Spinal cord (tissue), 10 donors: ENCODE results near the gene CEP97. TPM values are rescaled to one million over a fixed set of nuclear protein-coding genes. Genes with fewer than 3 reads are reported as not detected.

ENCODE experiments used
- DNase-seq, 6 donors: peaks; one replicate each; pipeline versions ENCODE4 v3.0.0 to v3.0.0-alpha.2; 2013 to 2015; ENCODE audit warnings: low spot score in 6 of 6, low read depth in 4 of 6
- H3K27ac ChIP-seq: one replicate; pipeline ENCODE4 v1.5.1; 2013; ENCODE audit warnings: low read depth, low read length, control low read depth
- H3K27me3 ChIP-seq: one replicate; pipeline ENCODE4 v1.6.1; 2013; ENCODE audit warnings: low read length; ENCODE audit not compliant: control insufficient read depth, insufficient read depth
- H3K36me3 ChIP-seq: one replicate; pipeline ENCODE4 v1.6.1; 2013; ENCODE audit warnings: low read length; ENCODE audit not compliant: control insufficient read depth, insufficient read depth
- H3K4me1 ChIP-seq: one replicate; pipeline ENCODE4 v1.6.1; 2013; ENCODE audit warnings: low read length; ENCODE audit not compliant: control insufficient read depth, insufficient read depth
- H3K4me3 ChIP-seq: one replicate; pipeline ENCODE4 v1.5.1; 2013; ENCODE audit warnings: low read depth, low read length, control low read depth
- H3K9me3 ChIP-seq: one replicate; pipeline ENCODE4 v1.6.1; 2013; ENCODE audit warnings: low read length; ENCODE audit not compliant: control insufficient read depth, insufficient read depth
- WGBS: methylation state at CpG from one replicate; pipeline ENCODE4 v1.1.5; 2013; ENCODE audit warnings: missing lambda C conversion rate; ENCODE audit not compliant: insufficient coverage; 5-methylcytosine and 5-hydroxymethylcytosine counted together
- polyA plus RNA-seq, 2 donors: library from polyadenylated mRNA; unstranded; fragments of 120-200 nt; gene quantifications; one replicate each; pipeline ENCODE4 v1.2.1, GENCODE V29; 2013; ENCODE audit not compliant: insufficient read length in 2 of 2
- total RNA-seq, 2 donors: library from RNA; depleted of rRNA in 1 of 2; stranded (reverse); fragments of 120-200 nt in 1 of 2; fragments of >200 nt in 1 of 2; gene quantifications; one replicate each; pipeline versions ENCODE4 v1.2.3 to v1.2.4, GENCODE V29; 2013 to 2014
- donor health status: healthy.

CEP97 gene
- total and polyA plus RNA-seq, 4 donors: 19.2 to 52.0 (median 26.2) TPM

DNA sequence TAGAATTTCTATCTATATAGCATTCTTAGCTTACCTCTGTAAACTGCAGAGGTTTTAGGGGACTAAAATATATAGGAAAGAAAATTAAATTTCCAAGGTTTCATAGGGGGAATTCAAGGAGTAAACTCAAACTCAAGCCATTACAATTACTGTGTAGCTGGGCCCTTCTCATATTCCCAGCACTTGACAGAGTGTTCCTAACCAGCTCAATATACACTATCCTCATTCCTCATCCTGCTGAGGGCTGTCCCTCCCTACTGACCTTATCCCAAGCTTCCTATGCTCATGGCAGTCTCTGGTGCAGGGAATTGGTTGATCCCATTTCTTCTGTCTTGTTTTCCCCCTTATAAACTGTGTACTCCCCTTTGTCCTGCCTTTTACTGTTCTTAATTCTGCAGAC lies 88.5 kb downstream of the CEP97 start:
- Histone ChIP-seq H3K27me3 (no peaks in the 10 kb centered on the region), H3K4me1 (no peaks in the 10 kb centered on the region)
- DNase-seq: no peak

DNA sequence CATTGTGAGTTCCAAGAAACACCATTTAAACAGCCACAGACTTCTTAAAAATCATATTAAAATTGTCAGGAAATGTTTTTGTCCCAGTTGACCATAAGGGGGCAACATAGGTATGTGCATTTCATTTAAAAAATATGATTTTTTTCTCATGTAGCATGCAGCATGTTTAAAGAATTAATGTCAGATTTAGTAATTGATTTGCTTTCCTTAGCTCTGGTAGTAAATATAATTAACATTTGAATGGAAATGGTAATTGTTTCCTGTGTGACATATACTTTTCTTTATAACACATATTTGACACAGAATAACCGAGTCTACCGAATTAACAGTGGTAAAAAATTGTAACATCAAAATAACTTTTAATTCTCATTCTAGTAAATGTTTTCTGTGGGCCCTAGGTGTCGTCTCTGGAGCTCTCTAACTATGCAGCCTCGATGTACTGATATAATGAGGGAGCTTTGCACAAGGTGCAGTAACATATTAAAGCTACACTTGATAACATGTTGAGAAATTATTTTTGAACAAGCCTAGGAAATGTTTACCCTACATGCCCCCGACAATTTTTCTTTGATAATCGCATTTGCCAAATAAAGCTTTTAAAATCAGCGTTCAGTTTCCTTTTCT lies 89.5 kb downstream of the CEP97 start:
- 96% methylated on average over 3 of the region's 7 CpGs for WGBS
- no peak overlapping the region for H3K27ac ChIP-seq
- peaks cover 4% of the 10 kb centered on the region for H3K36me3 ChIP-seq
- no peaks in the 10 kb centered on the region for H3K4me1 ChIP-seq
- no peaks in the 10 kb centered on the region for H3K27me3 ChIP-seq
- DNase-seq: peak in 2 of 6 donors; percentile 35 to 73
- H3K4me3 ChIP-seq: no peak overlapping the region
- no peaks in the 10 kb centered on the region for H3K9me3 ChIP-seq

More for the DNA sequence above, 88.5 kb downstream of the CEP97 start:
- Histone ChIP-seq H3K36me3 (peaks cover 2% of the 10 kb centered on the region), H3K9me3 (no peaks in the 10 kb centered on the region), H3K4me3 (no peak overlapping the region), H3K27ac (no peak overlapping the region)

DNA sequence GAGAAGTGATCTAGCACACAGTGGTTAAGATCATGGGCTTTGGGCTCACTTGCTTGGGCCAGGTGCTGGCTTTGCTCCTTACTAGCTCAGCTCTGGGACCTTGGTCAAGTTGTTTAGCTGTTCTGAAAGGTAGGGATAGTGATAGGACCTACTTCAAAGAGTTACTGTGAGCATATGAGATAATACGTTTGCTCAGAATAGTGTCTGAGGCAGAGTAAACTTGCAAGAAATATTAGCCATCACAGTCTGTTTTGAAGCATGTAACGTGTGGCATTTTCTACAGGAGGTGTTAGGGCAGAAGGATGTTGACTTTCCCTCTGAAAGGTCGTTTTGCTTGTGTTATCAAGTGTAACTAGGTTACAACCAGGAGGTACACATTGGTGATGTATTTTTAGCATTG lies 90.4 kb downstream of the CEP97 start:
- 81% methylated on average over 2 of the region's 3 CpGs for WGBS
- Histone ChIP-seq H3K27ac (no peak overlapping the region), H3K9me3 (no peaks in the 10 kb centered on the region), H3K27me3 (no peaks in the 10 kb centered on the region), H3K4me3 (no peak overlapping the region), H3K4me1 (no peaks in the 10 kb centered on the region), H3K36me3 (peaks cover 4% of the 10 kb centered on the region)
- no peak for DNase-seq

DNA sequence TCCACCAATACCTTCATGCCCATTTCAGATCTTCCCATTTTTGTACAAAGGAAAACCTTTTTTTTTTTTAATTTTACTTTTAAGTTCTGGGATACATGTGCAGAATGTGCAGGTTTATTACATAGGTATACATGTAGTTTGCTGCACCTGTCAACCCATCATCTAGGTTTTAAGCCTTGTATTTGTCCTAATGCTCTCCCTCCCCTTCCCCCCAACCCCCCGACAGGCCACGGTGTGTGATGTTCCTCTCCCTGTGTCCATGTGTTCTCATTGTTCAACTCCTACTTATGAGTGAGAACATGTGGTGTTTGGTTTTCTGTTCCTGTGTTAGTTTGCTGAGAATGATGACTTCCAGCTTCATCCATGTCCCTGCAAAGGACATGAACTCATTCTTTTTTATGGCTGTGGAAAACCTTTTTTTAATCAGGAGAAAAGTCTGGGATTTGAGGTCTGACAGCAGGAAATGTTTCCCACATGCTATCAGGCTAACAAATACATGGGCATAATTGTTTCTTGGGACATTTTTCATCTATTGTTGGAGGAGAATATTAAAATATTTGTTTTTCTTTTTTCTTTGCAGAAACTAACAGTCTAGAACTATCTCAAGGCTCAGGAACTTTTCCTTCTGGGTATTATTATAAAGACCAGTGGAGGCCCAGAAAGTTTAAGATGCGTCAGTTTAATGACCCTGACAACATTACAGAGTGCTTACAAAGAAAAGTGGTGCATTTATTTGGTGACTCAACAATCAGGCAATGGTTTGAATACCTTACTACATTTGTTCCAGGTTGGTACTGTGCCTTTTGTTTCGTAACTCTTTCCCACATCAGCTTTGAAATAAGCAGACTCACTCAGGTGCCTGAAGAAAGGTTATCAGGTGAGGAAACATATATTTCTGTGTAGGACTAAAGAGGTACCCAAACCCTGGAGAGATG lies 92.1 kb downstream of the CEP97 start:
- H3K36me3 ChIP-seq: peaks cover 6% of the 10 kb centered on the region
- H3K4me1 ChIP-seq: no peaks in the 10 kb centered on the region
- H3K27ac ChIP-seq: no peak overlapping the region
- H3K4me3 ChIP-seq: no peak overlapping the region
- DNase-seq: no peak
- no peaks in the 10 kb centered on the region for H3K27me3 ChIP-seq
- no CpG with 5 or more reads among the region's 4 CpGs for WGBS
- H3K9me3 ChIP-seq: no peaks in the 10 kb centered on the region

DNA sequence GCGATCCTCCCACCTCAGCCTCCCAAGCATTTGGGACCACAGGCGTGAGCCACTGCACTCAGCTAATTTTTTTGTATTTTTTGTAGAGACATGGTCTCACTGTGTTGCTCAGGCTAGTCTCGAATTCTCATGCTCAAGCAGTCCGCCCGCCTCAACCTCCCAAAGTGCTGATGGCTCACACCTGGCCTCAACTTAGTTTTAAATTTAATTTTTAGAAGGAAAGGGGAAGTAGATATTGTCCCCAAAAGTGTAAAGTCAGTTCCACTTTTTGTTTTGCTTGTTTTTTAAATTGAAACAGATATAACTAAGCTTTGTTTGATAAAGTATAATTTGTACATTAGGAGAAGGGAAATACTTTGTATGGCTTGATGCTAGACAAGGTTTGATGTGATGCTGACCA lies 93.6 kb downstream of the CEP97 start:
- DNase-seq: no peak
- Histone ChIP-seq H3K27ac (no peak overlapping the region), H3K27me3 (no peaks in the 10 kb centered on the region), H3K36me3 (peaks cover 9% of the 10 kb centered on the region), H3K9me3 (no peaks in the 10 kb centered on the region), H3K4me3 (no peak overlapping the region), H3K4me1 (no peaks in the 10 kb centered on the region)
- WGBS: 100% methylated on average over 3 of the region's 5 CpGs

DNA sequence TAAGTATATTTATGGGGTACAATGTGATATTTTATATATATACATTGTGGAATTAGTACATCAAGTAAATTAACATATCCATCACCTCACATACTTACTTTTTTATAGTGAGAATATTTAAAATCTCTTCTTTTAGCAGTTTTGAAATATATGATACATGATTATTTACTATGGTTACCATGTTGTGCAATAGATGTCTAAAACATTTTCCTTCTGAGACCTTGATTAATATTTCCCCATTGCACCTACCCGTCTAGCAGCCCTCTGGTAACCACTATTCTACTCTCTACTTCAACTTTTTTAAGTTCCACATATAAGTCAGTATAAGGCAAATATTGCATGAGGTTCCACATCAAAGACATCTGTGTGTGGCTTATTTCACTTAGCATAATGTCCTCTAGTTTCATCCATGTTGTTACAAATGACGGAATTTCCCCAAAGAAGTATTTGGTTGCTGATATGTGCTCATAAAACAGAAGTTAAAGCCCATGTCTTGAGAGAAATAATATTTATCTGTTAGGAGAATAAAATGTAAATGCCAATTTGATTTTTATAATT lies 95.3 kb downstream of the CEP97 start:
- Histone ChIP-seq H3K4me3 (no peak overlapping the region), H3K27ac (no peak overlapping the region), H3K9me3 (no peaks in the 10 kb centered on the region), H3K36me3 (peaks cover 15% of the 10 kb centered on the region), H3K4me1 (no peaks in the 10 kb centered on the region), H3K27me3 (no peaks in the 10 kb centered on the region)
- no peak for DNase-seq
- no CpG with 5 or more reads among the region's 2 CpGs for WGBS

Other genes with a start within 250 kb of the CEP97 start
- gene SENP7, start 211.4 kb upstream of the CEP97 start, total RNA-seq: 10 to 100 TPM; 65.9 to 84.0 TPM
- 10 to 100 TPM; 43.2 to 56.9 TPM for gene SENP7, start 211.4 kb upstream of the CEP97 start, polyA plus RNA-seq
- 10 to 100 TPM; 23.9 to 43.4 TPM for gene TRMT10C, start 162.7 kb upstream of the CEP97 start, total RNA-seq
- 10 to 100 TPM; 21.4 to 31.6 TPM for gene TRMT10C, start 162.7 kb upstream of the CEP97 start, polyA plus RNA-seq
- gene PCNP, start 150.4 kb upstream of the CEP97 start, total RNA-seq: 100 to 1,000 TPM in 1 of 2 donors, 10 to 100 TPM in 1; 81.1 to 190 TPM
- 100 to 1,000 TPM; 140 to 177 TPM for gene PCNP, start 150.4 kb upstream of the CEP97 start, polyA plus RNA-seq
- gene ZBTB11, start 47.5 kb upstream of the CEP97 start, total RNA-seq: 10 to 100 TPM; 24.2 to 39.2 TPM
- 10 to 100 TPM; 17.7 to 19.1 TPM for gene ZBTB11, start 47.5 kb upstream of the CEP97 start, polyA plus RNA-seq
- 1,000 to 10,000 TPM; 1,390 to 1,776 TPM for gene RPL24, start 37.9 kb upstream of the CEP97 start, total RNA-seq
- gene RPL24, start 37.9 kb upstream of the CEP97 start, polyA plus RNA-seq: 1,000 to 10,000 TPM in 1 of 2 donors, 100 to 1,000 TPM in 1; 934 to 1,015 TPM
- gene NXPE3, start 54.6 kb downstream of the CEP97 start, total RNA-seq: 10 to 100 TPM in 1 of 2 donors, 1 to 10 TPM in 1; 8.9 to 23.0 TPM
- 10 to 100 TPM; 18.7 to 21.9 TPM for gene NXPE3, start 54.6 kb downstream of the CEP97 start, polyA plus RNA-seq
- 10 to 100 TPM; 10.9 to 12.3 TPM for gene NFKBIZ, start 124.9 kb downstream of the CEP97 start, total RNA-seq
- gene NFKBIZ, start 124.9 kb downstream of the CEP97 start, polyA plus RNA-seq: 1 to 10 TPM; 4.1 to 5.5 TPM